WTC11 (cell line): Measurements from ENCODE around the gene PTAR1. TPM values are rescaled to one million over a fixed set of nuclear protein-coding genes. Genes with fewer than 3 reads are reported as not detected.

ENCODE experiments used
- ATAC-seq: fragments of 200-7000 bp; cut with Tn5 transposase; 2 replicates; pipeline ENCODE4 v1.10.0; 2021; ENCODE audit warnings: mild to moderate bottlenecking, moderate library complexity
- CTCF ChIA-PET: fragments of 300-600 bp; sonication (Branson Sonifier 250); formaldehyde crosslinking; loops from one replicate; lab custom pipeline; 2021; ENCODE audit warnings: antibody characterized with exemption; lab: Charles Lee
- POLR2A ChIA-PET: fragments of 350-600 bp; sonication (Branson Sonifier 250); formaldehyde crosslinking; loops from one replicate; lab custom pipeline; 2021; ENCODE audit warnings: antibody characterized with exemption; lab: Charles Lee
- DNase-seq: peaks from one replicate; pipeline ENCODE4 v3.0.0; 2021; ENCODE audit warnings: low spot score
- H3K27ac Mint-ChIP-seq: 2 replicates; pipeline ENCODE4 v1.8.0; 2021; ENCODE audit warnings: mixed read lengths
- H3K27me3 Mint-ChIP-seq: 2 replicates; pipeline ENCODE4 v1.8.0; 2021; ENCODE audit warnings: low read depth, mild to moderate bottlenecking, moderate library complexity, mixed read lengths
- H3K36me3 Mint-ChIP-seq: 2 replicates; pipeline ENCODE4 v1.8.0; 2021; ENCODE audit warnings: mixed read lengths
- H3K4me1 Mint-ChIP-seq: 2 replicates; pipeline ENCODE4 v1.8.0; 2022; ENCODE audit warnings: mixed read lengths
- H3K4me3 Mint-ChIP-seq: 2 replicates; pipeline ENCODE4 v1.8.0; 2021; ENCODE audit warnings: mild to moderate bottlenecking, moderate library complexity, mixed read lengths
- H3K9me3 Mint-ChIP-seq: 2 replicates; pipeline ENCODE4 v1.8.0; 2021; ENCODE audit warnings: mixed read lengths
- ARID4B ChIP-seq: sonication (generic); formaldehyde crosslinking; IDR thresholded peaks from 2 replicates; pipeline ENCODE4 v1.8.0; 2023; ENCODE audit warnings: missing genetic modification reagents, mild to moderate bottlenecking, borderline replicate concordance
- ATF1 ChIP-seq: sonication (generic); formaldehyde crosslinking; IDR thresholded peaks from 2 replicates; pipeline ENCODE4 v1.8.1; 2023; ENCODE audit warnings: mild to moderate bottlenecking, moderate library complexity, missing genetic modification reagents
- ATF6 ChIP-seq: sonication (generic); formaldehyde crosslinking; IDR thresholded peaks from 2 replicates; pipeline ENCODE4 v1.8.1; 2023; ENCODE audit warnings: mild to moderate bottlenecking, missing genetic modification reagents
- CBFB ChIP-seq: sonication (generic); formaldehyde crosslinking; IDR thresholded peaks from 2 replicates; pipeline ENCODE4 v1.8.1; 2022; ENCODE audit warnings: mild to moderate bottlenecking, low read depth, missing genetic modification reagents
- CTCF ChIP-seq: fragments of 200-600 bp; IDR thresholded peaks from 2 replicates; pipeline ENCODE4 v1.8.0; 2022; ENCODE audit warnings: antibody characterized with exemption
- ELF4 ChIP-seq: sonication (generic); formaldehyde crosslinking; IDR thresholded peaks from 2 replicates; pipeline ENCODE4 v1.8.1; 2022; ENCODE audit warnings: low read depth, mild to moderate bottlenecking, moderate library complexity, missing genetic modification reagents
- EMX1 ChIP-seq: fragments of 250-450 bp; sonication (Bioruptor Pico); IDR thresholded peaks from 2 replicates; pipeline ENCODE4 v1.8.0; 2021; ENCODE audit warnings: mild to moderate bottlenecking
- ERG ChIP-seq: fragments of 250-450 bp; sonication (Bioruptor Pico); IDR thresholded peaks from 2 replicates; pipeline ENCODE4 v1.8.0; 2021; ENCODE audit warnings: mild to moderate bottlenecking
- IRF2 ChIP-seq: sonication (generic); formaldehyde crosslinking; IDR thresholded peaks from 2 replicates; pipeline ENCODE4 v1.8.0; 2022; ENCODE audit warnings: low read depth, missing genetic modification reagents, borderline replicate concordance
- MYBL2 ChIP-seq: sonication (generic); formaldehyde crosslinking; IDR thresholded peaks from 2 replicates; pipeline ENCODE4 v1.8.1; 2023; ENCODE audit warnings: mild to moderate bottlenecking, moderate library complexity, missing genetic modification reagents
- NFE2L1 ChIP-seq: sonication (generic); formaldehyde crosslinking; IDR thresholded peaks from 2 replicates; pipeline ENCODE4 v1.8.1; 2023; ENCODE audit warnings: missing genetic modification reagents
- NR3C1 ChIP-seq: sonication (generic); formaldehyde crosslinking; conservative IDR thresholded peaks from 2 replicates; pipeline ENCODE4 v1.8.1; 2023; ENCODE audit warnings: low read depth, mild to moderate bottlenecking, missing genetic modification reagents
- SMAD3 ChIP-seq: sonication (generic); formaldehyde crosslinking; IDR thresholded peaks from 2 replicates; pipeline ENCODE4 v1.8.0; 2022; ENCODE audit warnings: missing genetic modification reagents, mild to moderate bottlenecking, borderline replicate concordance
- SOX15 ChIP-seq: fragments of 250-450 bp; sonication (Bioruptor Pico); IDR thresholded peaks from 2 replicates; pipeline ENCODE4 v1.9.0; 2021; ENCODE audit warnings: mild to moderate bottlenecking
- ZBTB21 ChIP-seq: sonication (generic); formaldehyde crosslinking; IDR thresholded peaks from 2 replicates; pipeline ENCODE4 v1.8.1; 2023; ENCODE audit warnings: mild to moderate bottlenecking, missing genetic modification reagents, borderline replicate concordance
- ZNF281 ChIP-seq: sonication (generic); formaldehyde crosslinking; IDR thresholded peaks from 2 replicates; pipeline ENCODE4 v1.8.0; 2023; ENCODE audit warnings: mild to moderate bottlenecking, missing genetic modification reagents
- ZNF317 ChIP-seq: sonication (generic); formaldehyde crosslinking; IDR thresholded peaks from 2 replicates; pipeline ENCODE4 v1.8.1; 2023; ENCODE audit warnings: low read depth, mild to moderate bottlenecking, moderate library complexity, missing genetic modification reagents, borderline replicate concordance
- ZNF671 ChIP-seq: fragments of 250-450 bp; sonication (Bioruptor Pico); IDR thresholded peaks from 2 replicates; pipeline ENCODE4 v1.8.0; 2021; ENCODE audit warnings: mild to moderate bottlenecking
- total RNA-seq: library from RNA; stranded (reverse); gene quantifications from 3 replicates; pipeline ENCODE4 v1.2.3, GENCODE V29; 2021

The PTAR1 gene
- total RNA-seq, 1 experiment from 2014 or later: 90.8 TPM

- no peaks in the 10 kb centered on the region for H3K9me3 Mint-ChIP-seq
- no peak overlapping the region for H3K4me3 Mint-ChIP-seq
- POLR2A ChIA-PET: no interaction called here
- CTCF ChIA-PET: interaction anchor here (1.1 to 2.2 kb wide), 4 partner anchors 41 to 186 kb away, joined by 3 to 8 read pairs (median 6); no protein-coding TSS in a partner anchor
- H3K27me3 Mint-ChIP-seq: no peaks in the 10 kb centered on the region
- H3K4me1 Mint-ChIP-seq: peaks cover 33% of the 10 kb centered on the region
- H3K27ac Mint-ChIP-seq: peak overlapping the region; percentile 63; the same call in 1 of the 2 replicates
- DNase-seq: no peak
- peaks cover 39% of the 10 kb centered on the region for H3K36me3 Mint-ChIP-seq
- TF ChIP-seq ATF1 (CRISPR knock-in tag): no peak
- no peak for TF ChIP-seq ZNF317
- no peak for TF ChIP-seq SMAD3 (CRISPR knock-in tag)
- no peak for TF ChIP-seq NR3C1
- TF ChIP-seq ARID4B (CRISPR knock-in tag): no peak
- no peak for TF ChIP-seq IRF2 (CRISPR knock-in tag)
- no peak for TF ChIP-seq CTCF
- no peak for TF ChIP-seq ERG (CRISPR knock-in tag)
- TF ChIP-seq NFE2L1 (CRISPR knock-in tag): no peak
- TF ChIP-seq SOX15 (CRISPR knock-in tag): no peak
- no peak for TF ChIP-seq ATF6 (CRISPR knock-in tag)
- TF ChIP-seq MYBL2: no peak
- TF ChIP-seq, all 79 proteins: peak for 0
- ATAC-seq: no peak; the same call in 1 of the 2 replicates
Observed at GRCh38 chr9:69744688-69745380, 15.0 kb downstream of the PTAR1 start.

- Mint-ChIP-seq H3K36me3 (peaks cover 45% of the 10 kb centered on the region), H3K9me3 (no peaks in the 10 kb centered on the region), H3K4me3 (no peak overlapping the region), H3K27me3 (no peaks in the 10 kb centered on the region), H3K27ac (peak overlapping the region; percentile 16; the same call in 1 of the 2 replicates), H3K4me1 (peaks cover 30% of the 10 kb centered on the region)
- ChIA-PET CTCF (no interaction called here), POLR2A (no interaction called here)
- ATAC-seq (no peak), DNase-seq (no peak)
- TF ChIP-seq EMX1 (CRISPR knock-in tag): no peak
- TF ChIP-seq ZNF671 (CRISPR knock-in tag): no peak
- TF ChIP-seq ELF4 (CRISPR knock-in tag): no peak
- no peak for TF ChIP-seq CBFB (CRISPR knock-in tag)
- TF ChIP-seq ATF6 (CRISPR knock-in tag): no peak
- TF ChIP-seq ZNF281 (CRISPR knock-in tag): no peak
- TF ChIP-seq IRF2 (CRISPR knock-in tag): no peak
- TF ChIP-seq ATF1 (CRISPR knock-in tag): no peak
- no peak for TF ChIP-seq ZBTB21 (CRISPR knock-in tag)
Observed at GRCh38 chr9:69743930-69744329, 15.9 kb downstream of the PTAR1 start.
